GM23338 (cell line): ENCODE results near the gene ATP8A2. TPM values are rescaled to one million over a fixed set of nuclear protein-coding genes. Genes with fewer than 3 reads are reported as not detected.

ENCODE experiments used
- ATAC-seq: fragments of 200-7000 bp; cut with Tn5 transposase; 3 replicates; pipeline ENCODE4 v1.9.1; 2020
- DNase-seq: peaks from one replicate; pipeline ENCODE4 v3.0.0-alpha.2; 2015; ENCODE audit warnings: low spot score
- H2AFZ ChIP-seq: fragments of 200-600 bp; sonication (generic); 2 replicates; pipeline ENCODE4 v1.8.0; 2016; ENCODE audit warnings: antibody characterized with exemption, mild to moderate bottlenecking, moderate library complexity
- H3F3A ChIP-seq: fragments of 200-600 bp; sonication (generic); replicated peaks from 2 replicates; pipeline ENCODE4 v1.8.0; 2017; ENCODE audit warnings: antibody characterized with exemption, mixed run types, low read depth
- H3K27ac ChIP-seq: fragments of 200-600 bp; sonication (generic); 2 replicates; pipeline ENCODE4 v1.6.1; 2016; ENCODE audit warnings: low read depth
- H3K27me3 ChIP-seq: fragments of 200-600 bp; sonication (generic); 2 replicates; pipeline ENCODE4 v1.8.0; 2016; ENCODE audit warnings: mild to moderate bottlenecking, mixed run types, moderate library complexity; ENCODE audit not compliant: insufficient read depth
- H3K36me3 ChIP-seq: fragments of 200-600 bp; sonication (generic); 2 replicates; pipeline ENCODE4 v1.8.0; 2016; ENCODE audit warnings: mild to moderate bottlenecking; ENCODE audit not compliant: insufficient read depth
- H3K4me1 ChIP-seq: fragments of 200-600 bp; sonication (generic); 2 replicates; pipeline ENCODE4 v1.8.0; 2016; ENCODE audit warnings: mild to moderate bottlenecking, moderate library complexity; ENCODE audit not compliant: insufficient read depth
- H3K4me2 ChIP-seq: fragments of 200-600 bp; sonication (generic); 2 replicates; pipeline ENCODE4 v1.7.1; 2017; ENCODE audit warnings: mixed run types
- H3K4me3 ChIP-seq: fragments of 200-600 bp; sonication (generic); 2 replicates; pipeline ENCODE4 v1.6.1; 2016; ENCODE audit warnings: mixed run types
- H3K79me2 ChIP-seq: fragments of 200-600 bp; sonication (generic); replicated peaks from 2 replicates; pipeline ENCODE4 v1.8.0; 2017; ENCODE audit warnings: mild to moderate bottlenecking; ENCODE audit not compliant: insufficient read depth
- H3K9me2 ChIP-seq: fragments of 200-600 bp; sonication (generic); 2 replicates; pipeline ENCODE4 v1.8.0; 2017; ENCODE audit not compliant: insufficient read depth
- H4K20me1 ChIP-seq: fragments of 200-600 bp; sonication (generic); replicated peaks from 2 replicates; pipeline ENCODE4 v1.8.0; 2017; ENCODE audit warnings: mild to moderate bottlenecking; ENCODE audit not compliant: insufficient read depth
- H3K27ac Mint-ChIP-seq: 2 replicates; pipeline ENCODE4 v1.8.0; 2020; ENCODE audit warnings: inconsistent platforms, mild to moderate bottlenecking, moderate library complexity, mixed read lengths
- H3K27me3 Mint-ChIP-seq: 3 replicates; pipeline ENCODE4 v1.8.0; 2022; ENCODE audit warnings: low read depth, mild to moderate bottlenecking, moderate library complexity, mixed read lengths, inconsistent platforms; ENCODE audit not compliant: insufficient read depth, poor library complexity
- H3K36me3 Mint-ChIP-seq: 3 replicates; pipeline ENCODE4 v1.8.0; 2021; ENCODE audit warnings: low read depth, mild to moderate bottlenecking, inconsistent platforms, moderate library complexity, mixed read lengths
- H3K4me1 Mint-ChIP-seq: 3 replicates; pipeline ENCODE4 v1.8.0; 2020; ENCODE audit warnings: mild to moderate bottlenecking, inconsistent platforms, mixed read lengths
- H3K4me3 Mint-ChIP-seq: 3 replicates; pipeline ENCODE4 v1.8.0; 2021; ENCODE audit warnings: moderate library complexity, mild to moderate bottlenecking, inconsistent platforms, mixed read lengths
- H3K9me3 Mint-ChIP-seq: 3 replicates; pipeline ENCODE4 v1.8.0; 2020; ENCODE audit warnings: moderate library complexity, mild to moderate bottlenecking, inconsistent platforms, mixed read lengths
- CREB1 ChIP-seq: fragments of 250-450 bp; sonication (Bioruptor Pico); IDR thresholded peaks from 2 replicates; pipeline ENCODE4 v1.5.0; 2020; ENCODE audit warnings: low read depth, mild to moderate bottlenecking, moderate library complexity
- ETS1 ChIP-seq: IDR thresholded peaks from 2 replicates; pipeline ENCODE4 v1.6.1; 2016; ENCODE audit warnings: antibody characterized with exemption
- EZH2phosphoT487 ChIP-seq: fragments of 200-600 bp; sonication (generic); IDR thresholded peaks from one replicate; pipeline ENCODE4 v1.8.1; 2018; ENCODE audit warnings: antibody characterized with exemption; ENCODE audit not compliant: unreplicated experiment
- JUNB ChIP-seq: IDR thresholded peaks from one replicate; pipeline ENCODE4 v1.6.1; 2016; ENCODE audit warnings: antibody characterized with exemption; ENCODE audit not compliant: unreplicated experiment
- NANOG ChIP-seq: IDR thresholded peaks from 2 replicates; pipeline ENCODE4 v1.6.1; 2016; ENCODE audit warnings: antibody characterized with exemption, borderline replicate concordance
- POLR2AphosphoS5 ChIP-seq: IDR thresholded peaks from 2 replicates; pipeline ENCODE4 v1.6.1; 2016; ENCODE audit warnings: antibody characterized with exemption, low read depth
- REST ChIP-seq: IDR thresholded peaks from one replicate; pipeline ENCODE4 v1.6.1; 2018; ENCODE audit warnings: antibody characterized with exemption; ENCODE audit not compliant: unreplicated experiment
- STAT1 ChIP-seq: IDR thresholded peaks from one replicate; pipeline ENCODE4 v1.6.1; 2016; ENCODE audit warnings: antibody characterized with exemption; ENCODE audit not compliant: unreplicated experiment
- ZNF114 ChIP-seq: fragments of 250-450 bp; sonication (Bioruptor Pico); IDR thresholded peaks from 2 replicates; pipeline ENCODE4 v1.5.0; 2020; ENCODE audit warnings: mild to moderate bottlenecking, moderate library complexity
- ZNF331 ChIP-seq: fragments of 250-450 bp; sonication (Bioruptor Pico); IDR thresholded peaks from 2 replicates; pipeline ENCODE4 v1.5.0; 2020; ENCODE audit warnings: low read depth, mild to moderate bottlenecking, moderate library complexity
- polyA plus RNA-seq: library from polyadenylated mRNA; unstranded; fragments of >200 nt; fragmentation: Nextera tagmentation; extraction: Ambion mirVana; gene quantifications from 2 replicates; pipeline ENCODE4 v1.2.1, GENCODE V29; 2016
- total RNA-seq: library from RNA; depleted of rRNA; stranded (reverse); fragments of >200 nt; shearing (Covaris generic); gene quantifications from 2 replicates; pipeline ENCODE4 v1.2.3, GENCODE V29; 2014

The ATP8A2 gene
- total and polyA plus RNA-seq, 2 experiments from 2014 or later, result 5.7 to 8.8 TPM

DNA sequence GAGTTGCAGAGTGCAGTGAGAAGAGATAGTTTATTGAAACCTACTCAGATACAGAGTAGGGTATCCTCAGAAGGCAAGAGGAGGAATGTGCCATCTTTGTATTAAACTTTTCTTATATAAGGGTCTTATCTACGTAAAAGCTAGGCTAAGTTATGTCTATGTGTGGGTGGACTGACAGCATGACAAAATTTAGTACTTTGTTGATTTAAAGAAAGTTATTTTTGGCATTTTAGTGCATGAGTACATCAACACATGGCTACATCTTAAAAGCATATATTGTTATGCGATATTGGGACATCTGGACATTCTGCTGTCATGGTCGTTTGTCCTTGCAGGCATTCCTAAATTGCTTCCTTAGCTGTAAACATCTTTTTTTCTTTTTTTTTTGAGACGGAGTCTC, 19.0 kb upstream of the ATP8A2 start:
- Histone ChIP-seq H3K4me3 (no peak overlapping the region), H3K9me2 (no peaks in the 10 kb centered on the region), H3K4me2 (no peak overlapping the region), H3K27ac (no peak overlapping the region), H3F3A (no peaks in the 10 kb centered on the region), H4K20me1 (no peaks in the 10 kb centered on the region), H3K27me3 (no peaks in the 10 kb centered on the region), H3K79me2 (no peaks in the 10 kb centered on the region), H3K36me3 (no peaks in the 10 kb centered on the region), H2AFZ (0 out of 2 replicates have a peak overlapping the region, but pooled peaks have one; percentile 80), H3K4me1 (peaks cover 16% of the 10 kb centered on the region)
- H3K36me3 Mint-ChIP-seq, result no peaks in the 10 kb centered on the region
- no peak overlapping the region for H3K4me3 Mint-ChIP-seq
- H3K9me3 Mint-ChIP-seq, result no peaks in the 10 kb centered on the region
- ATAC-seq (no peak), DNase-seq (no peak)
- no peak overlapping the region for H3K27ac Mint-ChIP-seq
- TF ChIP-seq EZH2phosphoT487, result no peak
- TF ChIP-seq JUNB, result no peak
- peaks cover 2% of the 10 kb centered on the region for H3K27me3 Mint-ChIP-seq
- H3K4me1 Mint-ChIP-seq, result peaks cover 4% of the 10 kb centered on the region

GRCh38 chr13:25353344-25353743, 18.4 kb upstream of the ATP8A2 start:
- Histone ChIP-seq H3K9me2 (no peaks in the 10 kb centered on the region), H3K27ac (no peak overlapping the region), H3K79me2 (no peaks in the 10 kb centered on the region), H4K20me1 (no peaks in the 10 kb centered on the region), H3K4me1 (peaks cover 13% of the 10 kb centered on the region), H3K4me2 (no peak overlapping the region), H3K27me3 (no peaks in the 10 kb centered on the region), H3K4me3 (no peak overlapping the region), H2AFZ (0 out of 2 replicates have a peak overlapping the region, but pooled peaks have one; percentile 28), H3K36me3 (no peaks in the 10 kb centered on the region), H3F3A (no peaks in the 10 kb centered on the region)
- ATAC-seq (no peak), DNase-seq (no peak)
- H3K9me3 Mint-ChIP-seq, result peaks cover 4% of the 10 kb centered on the region; the same call in 1 of the 3 replicates
- H3K27me3 Mint-ChIP-seq, result peaks cover 2% of the 10 kb centered on the region
- TF ChIP-seq POLR2AphosphoS5 (no peak), ETS1 (no peak), ZNF114 (CRISPR knock-in tag) (no peak), REST (no peak), ZNF331 (CRISPR knock-in tag) (no peak), JUNB (no peak), EZH2phosphoT487 (no peak), CREB1 (no peak), NANOG (no peak), STAT1 (no peak)
- H3K4me3 Mint-ChIP-seq, result no peak overlapping the region
- no peaks in the 10 kb centered on the region for H3K36me3 Mint-ChIP-seq
- H3K4me1 Mint-ChIP-seq, result peaks cover 8% of the 10 kb centered on the region
- no peak overlapping the region for H3K27ac Mint-ChIP-seq
